KOPT-K1 (cell line): ENCODE results near the gene PNMA6F.

Experiments used
- H3K27ac ChIP-seq: fragments of 200-600 bp; sonication (generic); 2 replicates; pipeline ENCODE4 v1.5.1; 2016; ENCODE audit warnings: antibody characterized with exemption, mild to moderate bottlenecking, low read depth, low read length; ENCODE audit not compliant: poor library complexity, severe bottlenecking
- H3K36me3 ChIP-seq: fragments of 200-600 bp; sonication (generic); 2 replicates; pipeline ENCODE4 v1.5.1; 2017; ENCODE audit warnings: antibody characterized with exemption, mild to moderate bottlenecking, low read length, moderate library complexity; ENCODE audit not compliant: insufficient read depth
- H3K9me3 ChIP-seq: fragments of 200-600 bp; sonication (generic); 2 replicates; pipeline ENCODE4 v1.5.1; 2017; ENCODE audit warnings: antibody characterized with exemption, low read length, mild to moderate bottlenecking; ENCODE audit not compliant: insufficient read depth, poor library complexity, severe bottlenecking

Gene PNMA6F

GRCh38 chrX:153321381-153322124 lies at the start of gene PNMA6F:
Gene PNMA6F, minus strand, starts transcription at chrX:153321767. Its CDS starts 1,093 bp downstream, at chrX:153320674.
- Histone ChIP-seq H3K36me3 (no peaks in the 10 kb centered on the region), H3K27ac (no peak within 1 kb of the TSS), H3K9me3 (no peaks in the 10 kb centered on the region)

- Histone ChIP-seq H3K9me3 (no peaks in the 10 kb centered on the region), H3K27ac (no peak overlapping the region), H3K36me3 (no peaks in the 10 kb centered on the region)
Measured at GRCh38 chrX:153371256-153371655, 49.7 kb upstream of the PNMA6F start.

GRCh38 chrX:153370293-153371055 lies 48.9 kb upstream of the PNMA6F start:
- Histone ChIP-seq H3K27ac (no peak overlapping the region), H3K9me3 (no peaks in the 10 kb centered on the region), H3K36me3 (no peaks in the 10 kb centered on the region)

GRCh38 chrX:153366878-153367538 lies 45.4 kb upstream of the PNMA6F start:
- Histone ChIP-seq H3K9me3 (no peaks in the 10 kb centered on the region), H3K36me3 (no peaks in the 10 kb centered on the region), H3K27ac (no peak overlapping the region)

GRCh38 chrX:153366119-153366518 lies 44.6 kb upstream of the PNMA6F start:
- Histone ChIP-seq H3K27ac (no peak overlapping the region), H3K9me3 (no peaks in the 10 kb centered on the region), H3K36me3 (no peaks in the 10 kb centered on the region)

- H3K27ac ChIP-seq, result no peak overlapping the region
- no peaks in the 10 kb centered on the region for H3K36me3 ChIP-seq
Measured at GRCh38 chrX:153365670-153366069, 44.1 kb upstream of the PNMA6F start.

GRCh38 chrX:153361781-153362397 lies 40.3 kb upstream of the PNMA6F start:
- Histone ChIP-seq H3K9me3 (peaks cover 21% of the 10 kb centered on the region), H3K27ac (no peak overlapping the region), H3K36me3 (no peaks in the 10 kb centered on the region)

More at GRCh38 chrX:153365670-153366069, 44.1 kb upstream of the PNMA6F start:
- H3K9me3 ChIP-seq, result no peaks in the 10 kb centered on the region

- Histone ChIP-seq H3K9me3 (peaks cover 27% of the 10 kb centered on the region), H3K36me3 (no peaks in the 10 kb centered on the region), H3K27ac (no peak overlapping the region)
Measured at GRCh38 chrX:153357877-153358276, 36.3 kb upstream of the PNMA6F start.

- Histone ChIP-seq H3K27ac (no peak overlapping the region), H3K36me3 (peaks cover 19% of the 10 kb centered on the region), H3K9me3 (peaks cover 14% of the 10 kb centered on the region)
Measured at GRCh38 chrX:153353416-153353815, 31.8 kb upstream of the PNMA6F start.

GRCh38 chrX:153352858-153353257 lies 31.3 kb upstream of the PNMA6F start:
- Histone ChIP-seq H3K9me3 (peaks cover 8% of the 10 kb centered on the region), H3K27ac (no peak overlapping the region), H3K36me3 (peaks cover 23% of the 10 kb centered on the region)

- Histone ChIP-seq H3K9me3 (peaks cover 6% of the 10 kb centered on the region), H3K27ac (no peak overlapping the region), H3K36me3 (peaks cover 32% of the 10 kb centered on the region)
Measured at GRCh38 chrX:153351981-153352380, 30.4 kb upstream of the PNMA6F start.

GRCh38 chrX:153349952-153350351 lies 28.4 kb upstream of the PNMA6F start:
- Histone ChIP-seq H3K36me3 (peaks cover 51% of the 10 kb centered on the region), H3K9me3 (no peaks in the 10 kb centered on the region), H3K27ac (no peak overlapping the region)

GRCh38 chrX:153348421-153348820 lies 26.9 kb upstream of the PNMA6F start:
- peaks cover 65% of the 10 kb centered on the region for H3K36me3 ChIP-seq
- H3K27ac ChIP-seq, result no peak overlapping the region
- H3K9me3 ChIP-seq, result no peaks in the 10 kb centered on the region

- peaks cover 65% of the 10 kb centered on the region for H3K36me3 ChIP-seq
- no peaks in the 10 kb centered on the region for H3K9me3 ChIP-seq
- H3K27ac ChIP-seq, result no peak overlapping the region
Measured at GRCh38 chrX:153347530-153347929, 26.0 kb upstream of the PNMA6F start.

- Histone ChIP-seq H3K27ac (no peak overlapping the region), H3K9me3 (no peaks in the 10 kb centered on the region), H3K36me3 (peaks cover 48% of the 10 kb centered on the region)
Measured at GRCh38 chrX:153343674-153344073, 22.1 kb upstream of the PNMA6F start.
